GM12878 (cell line): ENCODE data around the gene ASPG. TPM values are rescaled to one million over a fixed set of nuclear protein-coding genes. Genes with fewer than 3 reads are reported as not detected.

Experiments
- CREM ChIP-seq: IDR thresholded peaks from 2 replicates; pipeline ENCODE4 v1.6.1; 2014; ENCODE audit warnings: antibody characterized with exemption, low read depth
- DPF2 ChIP-seq: fragments of 450-650 bp; IDR thresholded peaks from 2 replicates; pipeline ENCODE4 v1.6.1; 2017; ENCODE audit warnings: mild to moderate bottlenecking
- E2F4 ChIP-seq: IDR thresholded peaks from 2 replicates; pipeline ENCODE4 v1.6.1; 2012; ENCODE audit warnings: low read depth, low read length, improper control_type of control experiment
- GABPA ChIP-seq: IDR thresholded peaks from 2 replicates; pipeline ENCODE4 v1.6.1; 2014; ENCODE audit warnings: antibody characterized with exemption, low read depth, mild to moderate bottlenecking, inconsistent platforms
- HCFC1 ChIP-seq: fragments of 150-350 bp; IDR thresholded peaks from 2 replicates; pipeline ENCODE4 v1.6.1; 2014; ENCODE audit warnings: low read length
- PRDM15 ChIP-seq: fragments of 450-650 bp; formaldehyde crosslinking; IDR thresholded peaks from 2 replicates; pipeline ENCODE4 v1.4.0; 2020; ENCODE audit warnings: mild to moderate bottlenecking, moderate library complexity
- RAD21 ChIP-seq: IDR thresholded peaks from 2 replicates; pipeline ENCODE4 v1.6.1; 2011; ENCODE audit warnings: mild to moderate bottlenecking, low read depth, low read length, moderate library complexity; ENCODE audit not compliant: insufficient read depth
- RB1 ChIP-seq: fragments of 450-650 bp; formaldehyde crosslinking; IDR thresholded peaks from 2 replicates; pipeline ENCODE4 v1.6.1; 2017; ENCODE audit warnings: mild to moderate bottlenecking, borderline replicate concordance
- polyA plus RNA-seq, 11 experiments: library from polyadenylated mRNA; depleted of rRNA in 4 of 11; unstranded in 6 of 11; stranded (reverse) in 5 of 11; fragments of >200 nt; fragmentation: Nextera tagmentation in 4 of 11; fragmentation: Illumina TruSeq in 1 of 11; extraction: Ambion mirVana in 4 of 11; extraction: Trizol in 1 of 11; gene quantifications; 1 replicate in 1 of 11; 2 replicates in 10 of 11; pipeline versions ENCODE4 v1.2.1 to v1.2.3, GENCODE V29; 2011 to 2016; ENCODE audit warnings: inconsistent platforms in 2 of 11, missing spikeins in 2 of 11, low read depth in 1 of 11
- total RNA-seq, 4 experiments: library from RNA; depleted of rRNA in 3 of 4; stranded (reverse); fragments of >200 nt in 3 of 4; fragmentation: Illumina TruSeq in 1 of 4; extraction: Trizol in 1 of 4; gene quantifications; 2 replicates each; pipeline versions ENCODE4 v1.2.1 to v1.2.3, GENCODE V29; 2013 to 2021

The ASPG gene
- total and polyA plus RNA-seq, 10 of the 15 experiments (the other 5 are each of a cell fraction or from before 2014, with no cell fraction given): not detected

DNA sequence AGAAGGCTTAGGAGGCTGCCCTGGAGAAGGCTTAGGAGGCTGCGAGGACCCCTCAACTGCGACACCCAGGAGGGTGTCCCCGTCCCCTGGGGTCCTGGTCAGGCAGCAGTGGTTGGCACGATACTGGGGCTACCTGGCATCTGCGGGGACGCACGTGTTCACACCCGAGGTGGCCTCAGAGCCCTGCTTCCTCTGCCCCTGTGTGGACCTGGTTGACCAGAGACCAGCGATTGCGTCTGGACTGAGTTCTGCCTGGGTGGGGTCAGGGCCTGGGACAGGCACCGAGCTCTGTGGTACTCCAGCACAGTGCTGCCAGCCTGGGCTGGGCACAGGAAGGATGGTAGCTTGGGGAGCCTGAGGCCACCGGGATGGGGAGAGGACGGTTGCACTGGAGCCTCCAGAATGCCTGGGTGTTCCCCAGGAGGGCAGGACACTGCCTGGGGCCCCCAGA, 735 bp downstream of the ASPG start (continued):
- TF ChIP-seq PRDM15 (CRISPR knock-in tag) (no peak), RAD21 (no peak), HCFC1 (no peak), RB1 (no peak), E2F4 (no peak), GABPA (no peak), CREM (no peak), DPF2 (no peak)
